Caco-2 (cell line): Measurements from ENCODE around the gene CDH2. TPM values are rescaled to one million over a fixed set of nuclear protein-coding genes. Genes with fewer than 3 reads are reported as not detected.

ENCODE experiments used
- BruUV-seq: library from RNA; stranded (reverse); fragments of 400-500 nt; replicated peaks from 2 replicates; lab custom pipeline; 2021; lab: Mats Ljungman, UMichigan
- CTCF ChIA-PET: fragments of 300-600 bp; sonication (Branson Sonifier 250); formaldehyde crosslinking; loops from one replicate; lab custom pipeline; 2022; ENCODE audit warnings: antibody characterized with exemption; lab: Charles Lee
- POLR2A ChIA-PET: fragments of 300-600 bp; sonication (Branson Sonifier 250); formaldehyde crosslinking; loops from one replicate; lab custom pipeline; 2022; ENCODE audit warnings: antibody characterized with exemption; lab: Charles Lee
- DNase-seq, 2 experiments: peaks; one replicate each; pipeline versions ENCODE4 v3.0.0 to v3.0.0-alpha.2; 2020 to 2022
- H3K27me3 ChIP-seq: replicated peaks from 2 replicates; pipeline ENCODE4 v1.6.0; 2011; ENCODE audit warnings: low read length; ENCODE audit not compliant: control insufficient read depth, insufficient read depth
- H3K36me3 ChIP-seq: 2 replicates; pipeline ENCODE4 v1.5.1; 2011; ENCODE audit warnings: low read length; ENCODE audit not compliant: control insufficient read depth, insufficient read depth
- H3K4me1 ChIP-seq: fragments of 250-450 bp; sonication (Bioruptor Pico); 2 replicates; pipeline ENCODE4 v1.5.1; 2020; ENCODE audit warnings: mild to moderate bottlenecking
- H3K4me3 ChIP-seq: 2 replicates; pipeline ENCODE4 v1.5.1; 2011; ENCODE audit warnings: low read depth, mild to moderate bottlenecking, control low read depth, low read length
- H3K9me3 ChIP-seq: fragments of 250-450 bp; sonication (Bioruptor Pico); 2 replicates; pipeline ENCODE4 v1.5.1; 2020; ENCODE audit warnings: mild to moderate bottlenecking, moderate library complexity
- H3K27ac Mint-ChIP-seq: one replicate; pipeline ENCODE4 v1.8.0; 2022; ENCODE audit warnings: mixed read lengths; ENCODE audit not compliant: unreplicated experiment
- H3K27me3 Mint-ChIP-seq: one replicate; pipeline ENCODE4 v1.8.0; 2022; ENCODE audit warnings: mixed read lengths; ENCODE audit not compliant: insufficient read depth, unreplicated experiment
- H3K36me3 Mint-ChIP-seq: one replicate; pipeline ENCODE4 v1.8.0; 2022; ENCODE audit warnings: mild to moderate bottlenecking, mixed read lengths; ENCODE audit not compliant: insufficient read depth, unreplicated experiment
- H3K4me1 Mint-ChIP-seq: one replicate; pipeline ENCODE4 v1.8.0; 2022; ENCODE audit warnings: low read depth, mixed read lengths; ENCODE audit not compliant: unreplicated experiment
- H3K4me3 Mint-ChIP-seq: one replicate; pipeline ENCODE4 v1.8.0; 2022; ENCODE audit warnings: mild to moderate bottlenecking, moderate library complexity, mixed read lengths; ENCODE audit not compliant: unreplicated experiment
- H3K9me3 Mint-ChIP-seq: one replicate; pipeline ENCODE4 v1.8.0; 2022; ENCODE audit warnings: mixed read lengths; ENCODE audit not compliant: unreplicated experiment
- intact Hi-C: fragments of 100-400 bp; cut with micrococcal nuclease; formaldehyde crosslinking; loops from one replicate; pipeline ENCODE4 v1.10.0; 2022; ENCODE audit not compliant: unreplicated experiment
- total RNA-seq: library from RNA; stranded (reverse); gene quantifications from 2 replicates; pipeline ENCODE4 v1.2.3, GENCODE V29; 2022
- TF ChIP-seq, protein P1 (sequence below), 2 experiments: fragments of 200-600 bp in 1 of 2; IDR thresholded peaks; 1 replicate in 1 of 2; 2 replicates in 1 of 2; pipeline versions ENCODE4 v1.5.1 to v1.8.0; 2011 to 2022; ENCODE audit warnings: antibody characterized with exemption in 1 of 2, control low read depth in 1 of 2, inconsistent platforms in 1 of 2, low read depth in 1 of 2, low read length in 1 of 2, mild to moderate bottlenecking in 1 of 2, moderate library complexity in 1 of 2; ENCODE audit not compliant: insufficient read depth in 1 of 2, severe bottlenecking in 1 of 2, unreplicated experiment in 1 of 2

CDH2 gene
- total RNA-seq, 1 experiment from 2014 or later, result 1.4 TPM

DNA sequence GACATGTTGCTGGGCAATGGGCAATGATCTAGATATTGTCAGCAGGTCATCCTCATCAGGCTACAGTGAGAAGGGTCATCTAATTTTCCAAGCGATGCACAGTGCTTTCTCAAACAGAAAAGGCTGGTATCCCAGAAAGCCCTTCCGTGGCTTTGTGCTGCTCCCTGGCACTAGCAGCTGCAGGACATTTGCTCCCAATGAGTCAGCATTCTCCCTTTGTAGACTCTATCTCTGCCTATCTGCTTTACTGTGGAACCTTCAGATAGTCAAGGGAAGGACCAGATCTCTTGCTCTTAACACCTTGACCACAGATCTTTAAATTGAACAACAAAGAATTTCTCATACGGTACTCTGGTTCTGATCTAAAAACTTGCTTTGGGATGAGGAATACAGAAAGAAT, 101.4 kb downstream of the CDH2 start:
- H3K27ac Mint-ChIP-seq, result no peak overlapping the region
- TF ChIP-seq, protein P1, sequence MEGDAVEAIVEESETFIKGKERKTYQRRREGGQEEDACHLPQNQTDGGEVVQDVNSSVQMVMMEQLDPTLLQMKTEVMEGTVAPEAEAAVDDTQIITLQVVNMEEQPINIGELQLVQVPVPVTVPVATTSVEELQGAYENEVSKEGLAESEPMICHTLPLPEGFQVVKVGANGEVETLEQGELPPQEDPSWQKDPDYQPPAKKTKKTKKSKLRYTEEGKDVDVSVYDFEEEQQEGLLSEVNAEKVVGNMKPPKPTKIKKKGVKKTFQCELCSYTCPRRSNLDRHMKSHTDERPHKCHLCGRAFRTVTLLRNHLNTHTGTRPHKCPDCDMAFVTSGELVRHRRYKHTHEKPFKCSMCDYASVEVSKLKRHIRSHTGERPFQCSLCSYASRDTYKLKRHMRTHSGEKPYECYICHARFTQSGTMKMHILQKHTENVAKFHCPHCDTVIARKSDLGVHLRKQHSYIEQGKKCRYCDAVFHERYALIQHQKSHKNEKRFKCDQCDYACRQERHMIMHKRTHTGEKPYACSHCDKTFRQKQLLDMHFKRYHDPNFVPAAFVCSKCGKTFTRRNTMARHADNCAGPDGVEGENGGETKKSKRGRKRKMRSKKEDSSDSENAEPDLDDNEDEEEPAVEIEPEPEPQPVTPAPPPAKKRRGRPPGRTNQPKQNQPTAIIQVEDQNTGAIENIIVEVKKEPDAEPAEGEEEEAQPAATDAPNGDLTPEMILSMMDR (IDR thresholded peaks at IDR 0.05; ENCODE audit: insufficient read depth in 1 of 2, low read depth in 1 of 2, low read length in 1 of 2, severe bottlenecking in 1 of 2, unreplicated experiment in 1 of 2), result no peak
- intact Hi-C loops, result loop anchor here (5.0 kb wide), 1 partner anchor 87 kb away; no protein-coding TSS in a partner anchor

DNA sequence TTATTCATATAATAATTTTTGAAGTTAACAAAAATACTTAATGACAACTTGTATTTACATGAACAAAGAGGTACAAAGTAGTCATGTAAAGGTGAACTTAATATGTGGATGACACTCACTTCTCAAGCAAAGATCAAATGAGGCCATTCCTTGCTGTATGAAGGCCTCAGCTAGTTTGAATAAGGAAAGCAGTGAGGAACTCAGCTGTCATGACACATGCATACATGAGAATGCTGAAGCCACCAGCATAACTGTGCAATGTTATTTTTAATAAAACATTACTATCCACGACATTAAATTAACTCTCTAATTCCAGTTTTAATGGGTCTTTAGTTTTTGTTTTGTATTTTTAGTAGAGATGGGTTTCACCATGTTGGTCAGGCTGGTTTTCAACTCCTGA, 102.9 kb downstream of the CDH2 start:
- no peaks in the 10 kb centered on the region for H3K9me3 ChIP-seq
- no peak for DNase-seq
- H3K36me3 Mint-ChIP-seq, result no peaks in the 10 kb centered on the region
- CTCF ChIA-PET, result no interaction called here
- no peak overlapping the region for H3K4me3 Mint-ChIP-seq
- no TSS peak for BruUV-seq
- H3K36me3 ChIP-seq, result no peaks in the 10 kb centered on the region
- no peaks in the 10 kb centered on the region for H3K9me3 Mint-ChIP-seq
- H3K4me3 ChIP-seq, result no peak overlapping the region
- peaks cover 4% of the 10 kb centered on the region; the same call in 1 of the 2 replicates for H3K4me1 ChIP-seq
- no peaks in the 10 kb centered on the region for H3K27me3 ChIP-seq
- intact Hi-C loops, result no loop called here
- no peak overlapping the region for H3K27ac Mint-ChIP-seq
- TF ChIP-seq, protein P1 (IDR thresholded peaks at IDR 0.05; ENCODE audit: insufficient read depth in 1 of 2, low read depth in 1 of 2, low read length in 1 of 2, severe bottlenecking in 1 of 2, unreplicated experiment in 1 of 2), result no peak
- POLR2A ChIA-PET, result no interaction called here
- H3K27me3 Mint-ChIP-seq, result no peaks in the 10 kb centered on the region
- peaks cover 6% of the 10 kb centered on the region for H3K4me1 Mint-ChIP-seq

More for the DNA sequence above, 101.4 kb downstream of the CDH2 start:
- Histone ChIP-seq H3K4me1 (peaks cover 9% of the 10 kb centered on the region; the same call in 1 of the 2 replicates), H3K9me3 (no peaks in the 10 kb centered on the region), H3K27me3 (no peaks in the 10 kb centered on the region), H3K36me3 (no peaks in the 10 kb centered on the region), H3K4me3 (no peak overlapping the region)
- CTCF ChIA-PET, result no interaction called here
- Mint-ChIP-seq H3K4me1 (peaks cover 11% of the 10 kb centered on the region), H3K4me3 (no peak overlapping the region), H3K36me3 (no peaks in the 10 kb centered on the region), H3K27me3 (no peaks in the 10 kb centered on the region), H3K9me3 (no peaks in the 10 kb centered on the region)
- no TSS peak for BruUV-seq
- POLR2A ChIA-PET, result no interaction called here
- no peak for DNase-seq

- Mint-ChIP-seq H3K4me3 (no peak overlapping the region), H3K9me3 (no peaks in the 10 kb centered on the region), H3K27ac (no peak overlapping the region), H3K27me3 (no peaks in the 10 kb centered on the region), H3K36me3 (no peaks in the 10 kb centered on the region), H3K4me1 (peaks cover 6% of the 10 kb centered on the region)
- no peaks in the 10 kb centered on the region for H3K9me3 ChIP-seq
- BruUV-seq, result no TSS peak
- no peaks in the 10 kb centered on the region for H3K27me3 ChIP-seq
- no peak overlapping the region for H3K4me3 ChIP-seq
- ChIA-PET POLR2A (no interaction called here), CTCF (no interaction called here)
- no peaks in the 10 kb centered on the region for H3K36me3 ChIP-seq
- no peak for DNase-seq
- intact Hi-C loops, result no loop called here
- H3K4me1 ChIP-seq, result 0 out of 2 replicates have a peak, but pooled peaks cover under 1% of the 10 kb centered on the region
- TF ChIP-seq, protein P1 (IDR thresholded peaks at IDR 0.05; ENCODE audit: insufficient read depth in 1 of 2, low read depth in 1 of 2, low read length in 1 of 2, severe bottlenecking in 1 of 2, unreplicated experiment in 1 of 2), result no peak
Measured at GRCh38 chr18:28073658-28074057, 103.3 kb downstream of the CDH2 start.
